Measurements from ENCODE around the gene OR8D2.

Gene OR8D2

GRCh38 chr11:124307093-124307492, 12.9 kb downstream of the OR8D2 start:
- no peak for TF ChIP-seq CTCF (IDR thresholded peaks at IDR 0.05; ENCODE audit: low read depth, low read length, missing control alignments)
- no peaks in the 10 kb centered on the region for H3K27me3 ChIP-seq (replicated peaks)
- no peak overlapping the region for H3K27ac ChIP-seq
- no peaks in the 10 kb centered on the region for H3K36me3 ChIP-seq (replicated peaks)
- in situ Hi-C loops (cut with HindIII; ENCODE audit: low pct_ligation_motif_present, low sequenced_read_pairs): no loop called here
- H3K4me3 ChIP-seq (ENCODE audit: low read depth, low read length): no peak overlapping the region
- DNase-seq: no peak

GRCh38 chr11:124302347-124303125, 17.5 kb downstream of the OR8D2 start:
- Histone ChIP-seq H3K36me3 (replicated peaks) (no peaks in the 10 kb centered on the region), H3K27me3 (replicated peaks) (no peaks in the 10 kb centered on the region), H3K4me3 (ENCODE audit: low read depth, low read length) (no peak overlapping the region), H3K27ac (no peak overlapping the region)
- no peak for TF ChIP-seq CTCF (IDR thresholded peaks at IDR 0.05; ENCODE audit: low read depth, low read length, missing control alignments)
- in situ Hi-C loops (cut with HindIII; ENCODE audit: low pct_ligation_motif_present, low sequenced_read_pairs): no loop called here
- DNase-seq: no peak

GRCh38 chr11:124301548-124301947, 18.4 kb downstream of the OR8D2 start:
- Histone ChIP-seq H3K4me3 (ENCODE audit: low read depth, low read length) (no peak overlapping the region), H3K27me3 (replicated peaks) (no peaks in the 10 kb centered on the region), H3K27ac (no peak overlapping the region), H3K36me3 (replicated peaks) (no peaks in the 10 kb centered on the region)
- DNase-seq: no peak
- in situ Hi-C loops (cut with HindIII; ENCODE audit: low pct_ligation_motif_present, low sequenced_read_pairs): no loop called here
- TF ChIP-seq CTCF (IDR thresholded peaks at IDR 0.05; ENCODE audit: low read depth, low read length, missing control alignments): no peak

- H3K27ac ChIP-seq: no peak overlapping the region
- TF ChIP-seq CTCF (IDR thresholded peaks at IDR 0.05; ENCODE audit: low read depth, low read length, missing control alignments): no peak
- no peak for DNase-seq
- H3K36me3 ChIP-seq (replicated peaks): no peaks in the 10 kb centered on the region
- in situ Hi-C loops (cut with HindIII; ENCODE audit: low pct_ligation_motif_present, low sequenced_read_pairs): no loop called here
- no peak overlapping the region for H3K4me3 ChIP-seq (ENCODE audit: low read depth, low read length)
- H3K27me3 ChIP-seq (replicated peaks): no peaks in the 10 kb centered on the region
Measured at GRCh38 chr11:124297921-124298320, 22.1 kb downstream of the OR8D2 start.

GRCh38 chr11:124296016-124296415, 24.0 kb downstream of the OR8D2 start:
- Histone ChIP-seq H3K4me3 (ENCODE audit: low read depth, low read length) (no peak overlapping the region), H3K36me3 (replicated peaks) (no peaks in the 10 kb centered on the region), H3K27me3 (replicated peaks) (no peaks in the 10 kb centered on the region), H3K27ac (no peak overlapping the region)
- no peak for TF ChIP-seq CTCF (IDR thresholded peaks at IDR 0.05; ENCODE audit: low read depth, low read length, missing control alignments)
- in situ Hi-C loops (cut with HindIII; ENCODE audit: low pct_ligation_motif_present, low sequenced_read_pairs): no loop called here
- DNase-seq: no peak

GRCh38 chr11:124294687-124295086, 25.3 kb downstream of the OR8D2 start:
- Histone ChIP-seq H3K27me3 (replicated peaks) (no peaks in the 10 kb centered on the region), H3K36me3 (replicated peaks) (no peaks in the 10 kb centered on the region), H3K4me3 (ENCODE audit: low read depth, low read length) (no peak overlapping the region), H3K27ac (no peak overlapping the region)
- no peak for TF ChIP-seq CTCF (IDR thresholded peaks at IDR 0.05; ENCODE audit: low read depth, low read length, missing control alignments)
- no peak for DNase-seq
- in situ Hi-C loops (cut with HindIII; ENCODE audit: low pct_ligation_motif_present, low sequenced_read_pairs): no loop called here

All from brain microvascular endothelial cell (primary cell).